Measurements from ENCODE around the gene MOGAT1. TPM values are rescaled to one million over a fixed set of nuclear protein-coding genes. Genes with fewer than 3 reads are reported as not detected.

The MOGAT1 gene, protein sequence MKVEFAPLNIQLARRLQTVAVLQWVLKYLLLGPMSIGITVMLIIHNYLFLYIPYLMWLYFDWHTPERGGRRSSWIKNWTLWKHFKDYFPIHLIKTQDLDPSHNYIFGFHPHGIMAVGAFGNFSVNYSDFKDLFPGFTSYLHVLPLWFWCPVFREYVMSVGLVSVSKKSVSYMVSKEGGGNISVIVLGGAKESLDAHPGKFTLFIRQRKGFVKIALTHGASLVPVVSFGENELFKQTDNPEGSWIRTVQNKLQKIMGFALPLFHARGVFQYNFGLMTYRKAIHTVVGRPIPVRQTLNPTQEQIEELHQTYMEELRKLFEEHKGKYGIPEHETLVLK
- total RNA-seq (2022) (not detected in 2 replicates), Bru-seq, nascent RNA (percentile 15 among the genes with signal in this experiment), BruChase-seq, experiment 1, labeled RNA remaining after a 6-hour chase (percentile 15 among the genes with signal in this experiment), BruChase-seq, experiment 2, labeled RNA remaining after a 2-hour chase (percentile 7 among the genes with signal in this experiment)
- long read RNA-seq, result 0 reads

DNA sequence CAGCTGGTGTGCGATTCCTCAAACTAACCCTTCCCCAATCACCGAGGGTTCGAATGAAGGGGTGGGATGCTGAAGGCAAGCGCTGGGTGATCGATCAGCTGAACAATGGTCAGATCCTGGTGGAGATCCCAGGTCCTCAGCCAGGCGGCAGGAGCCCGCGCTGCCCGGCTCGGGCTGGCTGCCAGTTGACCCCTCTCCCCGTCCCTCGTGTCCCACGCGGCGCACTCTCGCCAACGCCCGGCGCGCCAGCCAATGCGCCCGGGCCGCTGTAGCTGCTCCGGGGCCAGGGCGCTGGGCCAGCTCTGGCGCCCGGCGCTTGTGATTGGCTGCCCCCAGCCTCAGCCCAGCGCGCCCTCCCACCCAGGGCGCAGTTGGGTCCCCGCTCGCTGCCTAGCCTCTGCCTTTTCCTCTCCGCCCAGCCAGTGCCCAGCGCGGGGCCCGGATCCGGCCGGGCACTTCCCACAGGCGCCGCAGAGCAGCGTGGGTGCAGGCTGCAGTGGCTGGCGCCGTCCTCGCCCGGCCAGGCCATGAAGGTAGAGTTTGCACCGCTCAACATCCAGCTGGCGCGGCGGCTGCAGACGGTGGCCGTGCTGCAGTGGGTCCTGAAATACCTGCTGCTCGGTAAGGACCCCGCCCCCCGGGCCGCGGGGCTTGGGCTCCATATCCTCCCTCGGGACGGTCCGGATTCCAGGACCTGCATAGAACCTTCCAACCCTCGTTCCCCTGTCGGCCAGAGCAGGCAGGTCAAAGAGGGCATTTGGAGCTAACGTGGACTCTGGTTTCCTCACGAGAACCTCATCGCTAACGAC is at the start of gene MOGAT1:
TSS of gene MOGAT1 (plus strand) at position 400 of the 809 bp plus-strand sequence. CDS start at position 528, 128 bp downstream.
- no peaks in the 10 kb centered on the region for H3K4me1 Mint-ChIP-seq (ENCODE audit: insufficient read depth, unreplicated experiment)
- TF ChIP-seq, protein P1, sequence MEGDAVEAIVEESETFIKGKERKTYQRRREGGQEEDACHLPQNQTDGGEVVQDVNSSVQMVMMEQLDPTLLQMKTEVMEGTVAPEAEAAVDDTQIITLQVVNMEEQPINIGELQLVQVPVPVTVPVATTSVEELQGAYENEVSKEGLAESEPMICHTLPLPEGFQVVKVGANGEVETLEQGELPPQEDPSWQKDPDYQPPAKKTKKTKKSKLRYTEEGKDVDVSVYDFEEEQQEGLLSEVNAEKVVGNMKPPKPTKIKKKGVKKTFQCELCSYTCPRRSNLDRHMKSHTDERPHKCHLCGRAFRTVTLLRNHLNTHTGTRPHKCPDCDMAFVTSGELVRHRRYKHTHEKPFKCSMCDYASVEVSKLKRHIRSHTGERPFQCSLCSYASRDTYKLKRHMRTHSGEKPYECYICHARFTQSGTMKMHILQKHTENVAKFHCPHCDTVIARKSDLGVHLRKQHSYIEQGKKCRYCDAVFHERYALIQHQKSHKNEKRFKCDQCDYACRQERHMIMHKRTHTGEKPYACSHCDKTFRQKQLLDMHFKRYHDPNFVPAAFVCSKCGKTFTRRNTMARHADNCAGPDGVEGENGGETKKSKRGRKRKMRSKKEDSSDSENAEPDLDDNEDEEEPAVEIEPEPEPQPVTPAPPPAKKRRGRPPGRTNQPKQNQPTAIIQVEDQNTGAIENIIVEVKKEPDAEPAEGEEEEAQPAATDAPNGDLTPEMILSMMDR (IDR thresholded peaks at IDR 0.05; ENCODE audit: unreplicated experiment), result no peak
- no peak for DNase-seq (ENCODE audit: unreplicated experiment)
- BruUV-seq (replicated peaks), result no TSS peak
- H3K27me3 Mint-ChIP-seq (ENCODE audit: insufficient read depth, unreplicated experiment), result peaks cover 36% of the 10 kb centered on the region
- POLR2A ChIA-PET, result no interaction called here
- no peak within 1 kb of the TSS for H3K27ac Mint-ChIP-seq (ENCODE audit: low read depth, unreplicated experiment)
- CTCF ChIA-PET, result no interaction called here
- intact Hi-C loops (cut with micrococcal nuclease), result no loop called here
- H3K36me3 Mint-ChIP-seq (ENCODE audit: insufficient read depth, unreplicated experiment), result no peaks in the 10 kb centered on the region
- H3K4me3 Mint-ChIP-seq (ENCODE audit: unreplicated experiment), result no peak within 1 kb of the TSS
- H3K9me3 Mint-ChIP-seq (ENCODE audit: unreplicated experiment), result no peaks in the 10 kb centered on the region

DNA sequence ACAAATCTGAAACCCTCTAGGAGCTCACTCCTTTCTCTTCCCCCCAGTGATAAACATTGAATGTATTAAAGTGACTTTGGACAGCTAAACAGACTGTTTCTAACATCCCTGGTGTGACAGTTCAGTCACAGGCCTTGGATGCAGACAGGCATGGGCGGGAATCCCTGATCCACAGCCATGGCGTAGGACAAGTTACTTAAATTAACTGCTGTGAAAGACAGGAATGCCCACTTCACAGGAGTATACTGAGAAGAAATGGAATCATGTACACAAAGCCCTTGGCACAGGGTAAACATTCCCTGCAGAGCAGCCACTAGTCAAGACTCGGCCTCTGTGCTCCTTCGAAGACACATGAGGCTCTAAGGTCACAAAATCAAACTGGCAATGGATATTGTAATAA is 49.6 kb upstream of the MOGAT1 start:
- no TSS peak for BruUV-seq (replicated peaks)
- H3K27me3 Mint-ChIP-seq (ENCODE audit: insufficient read depth, unreplicated experiment), result no peaks in the 10 kb centered on the region
- CTCF ChIA-PET, result interaction anchor here (2.6 kb wide), 1 partner anchor 305 kb away, joined by 8 read pairs; no protein-coding TSS in a partner anchor

DNA sequence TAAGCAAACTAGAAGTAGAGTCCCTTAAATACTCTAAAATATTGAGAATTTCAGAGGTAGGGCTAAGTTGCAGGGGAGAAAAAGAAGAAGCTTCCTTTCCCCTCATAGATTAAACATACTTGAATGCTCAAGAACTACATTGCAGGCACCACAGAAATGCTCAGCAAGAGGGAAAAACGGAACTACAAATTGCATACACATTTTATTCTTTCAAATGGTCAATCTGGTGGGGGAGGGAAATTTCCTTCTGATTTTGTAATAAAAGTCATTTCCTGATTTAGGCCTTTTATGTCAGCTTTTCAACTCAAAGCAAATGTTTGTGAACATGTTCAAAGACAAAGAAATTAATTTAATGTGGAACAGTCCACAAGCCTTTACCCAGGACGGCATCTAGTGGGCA is 48.5 kb upstream of the MOGAT1 start:
- Mint-ChIP-seq H3K27me3 (ENCODE audit: insufficient read depth, unreplicated experiment) (no peaks in the 10 kb centered on the region), H3K9me3 (ENCODE audit: unreplicated experiment) (no peaks in the 10 kb centered on the region), H3K27ac (ENCODE audit: low read depth, unreplicated experiment) (no peak overlapping the region), H3K4me3 (ENCODE audit: unreplicated experiment) (no peak overlapping the region), H3K4me1 (ENCODE audit: insufficient read depth, unreplicated experiment) (no peaks in the 10 kb centered on the region), H3K36me3 (ENCODE audit: insufficient read depth, unreplicated experiment) (peaks cover 91% of the 10 kb centered on the region)
- no TSS peak for BruUV-seq (replicated peaks)
- TF ChIP-seq, protein P1 (IDR thresholded peaks at IDR 0.05; ENCODE audit: unreplicated experiment), result no peak
- ChIA-PET POLR2A (interaction anchor here (0.6 to 1.5 kb wide), 5 partner anchors 12 to 33 kb away, joined by 3 to 7 read pairs (median 4); partner anchors contain the start of gene FARSB), CTCF (interaction anchor here (1.4 to 1.8 kb wide), 2 partner anchors 9 to 305 kb away, joined by 4 to 5 read pairs; no protein-coding TSS in a partner anchor)
- DNase-seq (ENCODE audit: unreplicated experiment), result no peak
- intact Hi-C loops (cut with micrococcal nuclease), result no loop called here

More for the DNA sequence above, 49.6 kb upstream of the MOGAT1 start:
- Mint-ChIP-seq H3K9me3 (ENCODE audit: unreplicated experiment) (no peaks in the 10 kb centered on the region), H3K36me3 (ENCODE audit: insufficient read depth, unreplicated experiment) (peaks cover 80% of the 10 kb centered on the region), H3K4me1 (ENCODE audit: insufficient read depth, unreplicated experiment) (no peaks in the 10 kb centered on the region), H3K4me3 (ENCODE audit: unreplicated experiment) (no peak overlapping the region), H3K27ac (ENCODE audit: low read depth, unreplicated experiment) (no peak overlapping the region)
- POLR2A ChIA-PET, result no interaction called here
- intact Hi-C loops (cut with micrococcal nuclease), result no loop called here
- DNase-seq (ENCODE audit: unreplicated experiment), result no peak
- TF ChIP-seq, protein P1 (IDR thresholded peaks at IDR 0.05; ENCODE audit: unreplicated experiment), result no peak
